Measurements from ENCODE around the gene PLCH2. TPM values are rescaled to one million over a fixed set of nuclear protein-coding genes. Genes with fewer than 3 reads are reported as not detected.

The PLCH2 gene
- total and polyA plus RNA-seq, 10 of the 15 experiments (the other 5 are each of a cell fraction or from before 2014, with no cell fraction given) = 0.03 to 0.73 (median 0.24) TPM; not detected in 3

DNA sequence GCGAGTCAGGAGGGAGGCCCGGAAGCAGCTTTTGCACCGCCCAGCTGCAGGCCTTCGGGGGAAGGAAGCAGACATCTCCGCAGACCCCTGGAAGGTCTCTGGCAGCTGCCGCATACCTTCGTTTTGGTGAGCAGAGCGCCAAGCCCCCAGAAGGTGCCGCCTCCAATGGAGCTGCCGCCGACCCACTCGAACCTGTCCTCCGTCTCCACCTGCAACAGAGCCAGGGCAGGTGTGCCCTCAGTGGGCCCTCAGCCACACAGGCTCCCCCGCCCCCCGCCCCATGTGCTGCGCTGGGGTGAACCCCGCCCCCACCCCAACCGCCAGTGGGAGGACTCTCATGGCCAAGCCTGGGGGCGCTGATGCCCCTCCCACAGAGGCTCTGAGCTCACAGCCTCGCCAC, 44.1 kb downstream of the PLCH2 start:
- H3K36me3 ChIP-seq (ENCODE audit: control insufficient read depth in 2 of 2, insufficient read depth in 2 of 2, low read length in 1 of 2) = peaks cover 8 to 44% of the 10 kb centered on the region in 2 experiments; a peak in 3 of 4 replicates
- FAIRE-seq = no peak
- ChIA-PET POLR2A (no interaction called here), SMC1A (ENCODE audit: uncharacterized antibody, unreplicated experiment) (no interaction called here), RAD21 (ENCODE audit: unreplicated experiment) (no interaction called here), CTCF (no interaction called here)
- in situ Hi-C loops (cut with MboI) (loop anchor here (10.0 kb wide), 1 partner anchor 315 kb away; no protein-coding TSS in a partner anchor), intact Hi-C loops (cut with micrococcal nuclease; ENCODE audit: unreplicated experiment) (no loop called here)
- H3K79me2 ChIP-seq (ENCODE audit: control insufficient read depth, insufficient read depth, low read length) = peaks cover 28% of the 10 kb centered on the region
- no peak overlapping the region for H3K9ac ChIP-seq (ENCODE audit: control insufficient read depth, insufficient read depth, low read length)
- 96% methylated on average over 19 of the region's 20 CpGs for WGBS (ENCODE audit: insufficient coverage, insufficient replicate concordance, low lambda C conversion rate, missing lambda C conversion rate)
- H3K27me3 ChIP-seq (replicated peaks in 1 of 2; ENCODE audit: control insufficient read depth in 2 of 2, insufficient read depth in 2 of 2, low read length in 1 of 2) = no peaks in the 10 kb centered on the region
- TF ChIP-seq STAT1 (conservative IDR thresholded peaks at IDR 0.05) = no peak
- no peak for TF ChIP-seq MTA2 (IDR thresholded peaks at IDR 0.05; ENCODE audit: low read depth)
- TF ChIP-seq SRF (IDR thresholded peaks at IDR 0.05; ENCODE audit: low read depth in 2 of 2, low read length in 2 of 2) = no peak
- no peak for TF ChIP-seq YBX1 (IDR thresholded peaks at IDR 0.05)
- no peak overlapping the region for H3K27ac ChIP-seq (ENCODE audit: control insufficient read depth, insufficient read depth)
- no peak for ATAC-seq
- H3K4me3 ChIP-seq = no peak overlapping the region
- DNase-seq (ENCODE audit: low read depth, low spot score) = no peak
- no peaks in the 10 kb centered on the region for H3K9me3 ChIP-seq (replicated peaks; ENCODE audit: control insufficient read depth, insufficient read depth, low read length)
- no TSS peak for BruUV-seq (replicated peaks)
- peaks cover 3% of the 10 kb centered on the region; the same call in 1 of the 2 replicates for H4K20me1 ChIP-seq (ENCODE audit: control insufficient read depth, insufficient read depth)
- no peak overlapping the region for H3K4me2 ChIP-seq (ENCODE audit: control insufficient read depth, insufficient read depth)
- H3K4me1 ChIP-seq (ENCODE audit: control insufficient read depth, insufficient read depth, low read length) = peaks cover 10% of the 10 kb centered on the region
- no peak overlapping the region for H2AFZ ChIP-seq (ENCODE audit: control insufficient read depth, low read depth, low read length)

DNA sequence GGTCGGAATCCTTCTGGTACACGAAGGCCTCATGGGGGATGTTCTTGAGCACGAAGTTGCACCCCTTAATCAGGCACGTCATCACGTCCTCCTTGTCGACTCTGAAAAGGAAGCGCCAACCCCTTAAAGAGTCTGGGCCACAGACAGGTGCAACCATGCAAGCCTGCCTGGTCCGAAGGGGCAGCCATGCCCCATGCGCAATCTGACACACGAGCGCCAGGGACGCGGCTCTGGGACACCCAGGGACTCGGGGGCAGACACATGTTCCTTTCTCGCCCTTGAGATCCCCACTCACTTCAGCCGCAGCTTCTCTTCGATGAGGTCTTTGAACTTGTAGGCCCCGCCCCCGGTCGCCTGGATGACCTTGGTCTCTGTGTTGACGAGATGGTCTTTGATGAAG, 44.7 kb downstream of the PLCH2 start:
- in situ Hi-C loops (cut with MboI) = loop anchor here (10.0 kb wide), 1 partner anchor 316 kb away; no protein-coding TSS in a partner anchor
- peaks cover 11% of the 10 kb centered on the region for H3K4me1 ChIP-seq (ENCODE audit: control insufficient read depth, insufficient read depth, low read length)
- ATAC-seq (no peak), FAIRE-seq (no peak), DNase-seq (ENCODE audit: low read depth, low spot score) (no peak)
- BruUV-seq (replicated peaks) = no TSS peak
- peaks cover 3% of the 10 kb centered on the region; the same call in 1 of the 2 replicates for H4K20me1 ChIP-seq (ENCODE audit: control insufficient read depth, insufficient read depth)
- H3K36me3 ChIP-seq (ENCODE audit: control insufficient read depth in 2 of 2, insufficient read depth in 2 of 2, low read length in 1 of 2) = peaks cover 8 to 40% of the 10 kb centered on the region in 2 experiments; a peak in 3 of 4 replicates
- ChIA-PET SMC1A (ENCODE audit: uncharacterized antibody, unreplicated experiment) (no interaction called here), CTCF (no interaction called here), POLR2A (no interaction called here), RAD21 (ENCODE audit: unreplicated experiment) (no interaction called here)
- 96% methylated on average over 21 of the region's 21 CpGs for WGBS (ENCODE audit: insufficient coverage, insufficient replicate concordance, low lambda C conversion rate, missing lambda C conversion rate)
- H2AFZ ChIP-seq (ENCODE audit: control insufficient read depth, low read depth, low read length) = no peak overlapping the region
- no peak overlapping the region for H3K27ac ChIP-seq (ENCODE audit: control insufficient read depth, insufficient read depth)
- H3K4me2 ChIP-seq (ENCODE audit: control insufficient read depth, insufficient read depth) = no peak overlapping the region
- intact Hi-C loops (cut with micrococcal nuclease; ENCODE audit: unreplicated experiment) = no loop called here
- no peak overlapping the region for H3K9ac ChIP-seq (ENCODE audit: control insufficient read depth, insufficient read depth, low read length)
- H3K79me2 ChIP-seq (ENCODE audit: control insufficient read depth, insufficient read depth, low read length) = peaks cover 34% of the 10 kb centered on the region
- TF ChIP-seq, protein P1, sequence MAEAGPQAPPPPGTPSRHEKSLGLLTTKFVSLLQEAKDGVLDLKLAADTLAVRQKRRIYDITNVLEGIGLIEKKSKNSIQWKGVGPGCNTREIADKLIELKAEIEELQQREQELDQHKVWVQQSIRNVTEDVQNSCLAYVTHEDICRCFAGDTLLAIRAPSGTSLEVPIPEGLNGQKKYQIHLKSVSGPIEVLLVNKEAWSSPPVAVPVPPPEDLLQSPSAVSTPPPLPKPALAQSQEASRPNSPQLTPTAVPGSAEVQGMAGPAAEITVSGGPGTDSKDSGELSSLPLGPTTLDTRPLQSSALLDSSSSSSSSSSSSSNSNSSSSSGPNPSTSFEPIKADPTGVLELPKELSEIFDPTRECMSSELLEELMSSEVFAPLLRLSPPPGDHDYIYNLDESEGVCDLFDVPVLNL (IDR thresholded peaks at IDR 0.05; ENCODE audit: low read depth, low read length) = no peak
- TF ChIP-seq RUNX3 (IDR thresholded peaks at IDR 0.05; ENCODE audit: low read length) (no peak), SRF (IDR thresholded peaks at IDR 0.05; ENCODE audit: low read depth in 2 of 2, low read length in 2 of 2) (no peak)
- H3K4me3 ChIP-seq = no peak overlapping the region
- H3K27me3 ChIP-seq (replicated peaks in 1 of 2; ENCODE audit: control insufficient read depth in 2 of 2, insufficient read depth in 2 of 2, low read length in 1 of 2) = no peaks in the 10 kb centered on the region
- no peaks in the 10 kb centered on the region for H3K9me3 ChIP-seq (replicated peaks; ENCODE audit: control insufficient read depth, insufficient read depth, low read length)

All from GM12878 (cell line).